H9 (cell line): ENCODE measurements around the gene CRAMP1. TPM values are rescaled to one million over a fixed set of nuclear protein-coding genes. Genes with fewer than 3 reads are reported as not detected.

ENCODE experiments used
- DNase-seq: peaks from one replicate; pipeline ENCODE4 v3.0.0-alpha.2; 2017
- H2AFZ ChIP-seq: one replicate; pipeline ENCODE4 v1.6.1; 2013; ENCODE audit warnings: mild to moderate bottlenecking, low read length, control low read depth, moderate library complexity
- H2AK5ac ChIP-seq: 2 replicates; pipeline ENCODE4 v1.6.1; 2013; ENCODE audit warnings: low read length, control low read depth, mixed read lengths; ENCODE audit not compliant: insufficient read length
- H2BK120ac ChIP-seq: one replicate; pipeline ENCODE4 v1.6.1; 2013; ENCODE audit warnings: low read depth, mild to moderate bottlenecking, low read length, control low read depth, inconsistent platforms; ENCODE audit not compliant: poor library complexity, severe bottlenecking
- H2BK12ac ChIP-seq: 2 replicates; pipeline ENCODE4 v1.6.1; 2013; ENCODE audit warnings: low read length, control low read depth, mixed read lengths, low read depth; ENCODE audit not compliant: insufficient read length
- H2BK15ac ChIP-seq: 2 replicates; pipeline ENCODE4 v1.6.1; 2013; ENCODE audit warnings: low read depth, low read length, control low read depth
- H2BK20ac ChIP-seq: one replicate; pipeline ENCODE4 v1.6.1; 2013; ENCODE audit warnings: low read depth, mild to moderate bottlenecking, low read length, control low read depth, inconsistent platforms; ENCODE audit not compliant: poor library complexity, severe bottlenecking
- H2BK5ac ChIP-seq: 2 replicates; pipeline ENCODE4 v1.6.1; 2013; ENCODE audit warnings: low read length, control low read depth, mixed read lengths; ENCODE audit not compliant: insufficient read length
- H3K14ac ChIP-seq: 2 replicates; pipeline ENCODE4 v1.6.1; 2013; ENCODE audit warnings: low read length, control low read depth; ENCODE audit not compliant: insufficient read depth
- H3K18ac ChIP-seq: 2 replicates; pipeline ENCODE4 v1.6.1; 2013; ENCODE audit warnings: low read depth, mild to moderate bottlenecking, mixed read lengths, low read length, control low read depth; ENCODE audit not compliant: insufficient read length
- H3K23ac ChIP-seq: 2 replicates; pipeline ENCODE4 v1.6.1; 2013; ENCODE audit warnings: low read length, control low read depth, mixed read lengths, low read depth; ENCODE audit not compliant: insufficient read length
- H3K23me2 ChIP-seq: 2 replicates; pipeline ENCODE4 v1.6.1; 2013; ENCODE audit warnings: low read depth, mild to moderate bottlenecking, mixed read lengths, low read length, control low read depth; ENCODE audit not compliant: insufficient read length, poor library complexity, severe bottlenecking
- H3K27ac ChIP-seq: 2 replicates; pipeline ENCODE4 v1.5.1; 2013; ENCODE audit warnings: low read length, control low read depth, mixed read lengths, low read depth; ENCODE audit not compliant: insufficient read length
- H3K27me3 ChIP-seq: 2 replicates; pipeline ENCODE4 v1.6.1; 2013; ENCODE audit warnings: low read length, control low read depth, inconsistent platforms; ENCODE audit not compliant: insufficient read depth
- H3K4ac ChIP-seq: 2 replicates; pipeline ENCODE4 v1.6.1; 2013; ENCODE audit warnings: low read depth, mild to moderate bottlenecking, control low read depth, inconsistent platforms, low read length, moderate library complexity
- H3K4me1 ChIP-seq: 2 replicates; pipeline ENCODE4 v1.6.1; 2013; ENCODE audit warnings: low read length, control low read depth, inconsistent platforms; ENCODE audit not compliant: insufficient read depth
- H3K4me2 ChIP-seq: 2 replicates; pipeline ENCODE4 v1.6.1; 2013; ENCODE audit warnings: low read length, control low read depth, mixed read lengths; ENCODE audit not compliant: insufficient read length, insufficient read depth
- H3K56ac ChIP-seq: 2 replicates; pipeline ENCODE4 v1.6.1; 2013; ENCODE audit warnings: low read depth, mild to moderate bottlenecking, mixed read lengths, low read length, control low read depth; ENCODE audit not compliant: insufficient read length
- H3K79me1 ChIP-seq: 2 replicates; pipeline ENCODE4 v1.6.1; 2013; ENCODE audit warnings: low read depth, mild to moderate bottlenecking, moderate library complexity, low read length, control low read depth, inconsistent platforms; ENCODE audit not compliant: insufficient read depth, poor library complexity, severe bottlenecking
- H3K79me2 ChIP-seq: 2 replicates; pipeline ENCODE4 v1.6.1; 2013; ENCODE audit warnings: low read length, control low read depth, inconsistent platforms; ENCODE audit not compliant: insufficient read depth
- H3K9ac ChIP-seq: 2 replicates; pipeline ENCODE4 v1.6.1; 2013; ENCODE audit warnings: low read length, control low read depth, mixed read lengths; ENCODE audit not compliant: insufficient read length; ENCODE audit errors: extremely low read depth
- H3K9me3 ChIP-seq: one replicate; pipeline ENCODE4 v1.6.1; 2013; ENCODE audit warnings: low read depth, low read length, inconsistent platforms; ENCODE audit not compliant: control insufficient read depth
- H3T11ph ChIP-seq: one replicate; pipeline ENCODE4 v1.6.1; 2013; ENCODE audit warnings: mild to moderate bottlenecking, low read length, control low read depth, inconsistent platforms
- H4K20me1 ChIP-seq: one replicate; pipeline ENCODE4 v1.6.1; 2013; ENCODE audit not compliant: control insufficient read depth, insufficient read length, insufficient read depth
- H4K5ac ChIP-seq: 2 replicates; pipeline ENCODE4 v1.6.1; 2013; ENCODE audit warnings: low read depth, mild to moderate bottlenecking, mixed read lengths, low read length, control low read depth; ENCODE audit not compliant: insufficient read length
- H4K8ac ChIP-seq: replicated peaks from 2 replicates; pipeline ENCODE4 v1.6.1; 2013; ENCODE audit warnings: low read length, control low read depth, mixed read lengths, low read depth; ENCODE audit not compliant: insufficient read length
- H4K91ac ChIP-seq: 2 replicates; pipeline ENCODE4 v1.6.1; 2013; ENCODE audit warnings: low read depth, mild to moderate bottlenecking, moderate library complexity, mixed read lengths, low read length, control low read depth; ENCODE audit not compliant: insufficient read length
- H3K27ac Mint-ChIP-seq, 3 experiments: 2 replicates in 2 of 3; 3 replicates in 1 of 3; pipeline ENCODE4 v1.8.0; 2020 to 2021; ENCODE audit warnings: mixed read lengths in 3 of 3, mild to moderate bottlenecking in 1 of 3, moderate library complexity in 1 of 3
- H3K27me3 Mint-ChIP-seq: 2 replicates; pipeline ENCODE4 v1.8.0; 2021; ENCODE audit warnings: low read depth, mild to moderate bottlenecking, moderate library complexity, mixed read lengths
- H3K36me3 Mint-ChIP-seq, 3 experiments: 2 replicates in 2 of 3; 3 replicates in 1 of 3; pipeline ENCODE4 v1.8.0; 2020 to 2021; ENCODE audit warnings: low read depth in 3 of 3, mixed read lengths in 3 of 3; ENCODE audit not compliant: insufficient read depth in 1 of 3
- H3K4me1 Mint-ChIP-seq, 2 experiments: 2 replicates each; pipeline ENCODE4 v1.8.0; 2020; ENCODE audit warnings: mixed read lengths in 2 of 2
- H3K4me3 Mint-ChIP-seq, 2 experiments: 2 replicates in 1 of 2; 3 replicates in 1 of 2; pipeline ENCODE4 v1.8.0; 2020 to 2021; ENCODE audit warnings: mild to moderate bottlenecking in 2 of 2, mixed read lengths in 2 of 2, moderate library complexity in 1 of 2
- H3K9me3 Mint-ChIP-seq, 2 experiments: 2 replicates in 1 of 2; 3 replicates in 1 of 2; pipeline ENCODE4 v1.8.0; 2020; ENCODE audit warnings: mild to moderate bottlenecking in 2 of 2, mixed read lengths in 2 of 2, moderate library complexity in 1 of 2
- WGBS: extraction: QIAGEN DNeasy Blood & Tissue Kit; methylation state at CpG from one replicate; pipeline ENCODE4 v1.1.7; 2013; ENCODE audit warnings: missing lambda C conversion rate, low lambda C conversion rate, mixed read lengths; ENCODE audit not compliant: insufficient read length; ENCODE audit errors: extremely low coverage; 5-methylcytosine and 5-hydroxymethylcytosine counted together
- total RNA-seq: library from RNA; stranded (reverse); gene quantifications from 2 replicates; pipeline ENCODE4 v1.2.1, GENCODE V29; 2021
- TF ChIP-seq, protein P1 (sequence below): fragments of 200-600 bp; sonication (generic); conservative IDR thresholded peaks from 3 replicates; pipeline ENCODE4 v1.8.0; 2021; ENCODE audit warnings: antibody characterized with exemption, mild to moderate bottlenecking

Gene CRAMP1
- total RNA-seq, 1 experiment from 2014 or later: 46.2 TPM

DNA sequence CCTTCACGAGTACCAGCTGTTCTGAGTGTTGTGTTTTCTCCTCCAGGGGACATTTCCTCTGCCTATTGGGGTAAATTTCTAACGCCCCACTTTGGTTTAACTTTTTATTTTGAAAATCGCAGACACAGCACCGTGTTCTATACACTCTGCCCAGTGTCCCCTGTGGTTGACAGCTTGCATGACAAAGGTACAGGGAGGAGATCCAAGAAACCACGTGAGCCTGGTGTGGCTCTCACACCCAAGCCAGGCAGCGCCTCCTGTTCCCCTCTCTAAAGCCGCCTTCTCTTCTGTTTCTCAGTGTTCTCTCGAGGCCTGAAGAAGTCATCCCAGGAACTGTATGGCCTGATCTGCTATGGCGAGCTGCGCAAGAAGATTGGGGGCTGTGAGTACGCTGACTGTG, 25.4 kb downstream of the CRAMP1 start:
- no peak overlapping the region for H2BK120ac ChIP-seq
- no peak overlapping the region for H3K23ac ChIP-seq
- H3K4me1 Mint-ChIP-seq: no peaks in the 10 kb centered on the region
- no peak overlapping the region for H3K4ac ChIP-seq
- no peak for DNase-seq
- no peak overlapping the region for H3K27ac ChIP-seq
- no peaks in the 10 kb centered on the region for H3K79me1 ChIP-seq
- H3K36me3 Mint-ChIP-seq: peaks cover 37 to 79% (median 60%) of the 10 kb centered on the region in 3 experiments; a peak in 6 of 7 replicates
- H3K18ac ChIP-seq: no peak overlapping the region
- H2BK20ac ChIP-seq: no peak overlapping the region
- H3K4me2 ChIP-seq: no peak overlapping the region
- H3K27ac Mint-ChIP-seq: no peak overlapping the region
- H4K91ac ChIP-seq: no peak overlapping the region
- no peak overlapping the region for H3K56ac ChIP-seq
- H3K9me3 Mint-ChIP-seq: no peaks in the 10 kb centered on the region
- H3K79me2 ChIP-seq: peaks cover 2% of the 10 kb centered on the region; the same call in 1 of the 2 replicates
- H4K5ac ChIP-seq: no peak overlapping the region
- no peak overlapping the region for H4K8ac ChIP-seq
- H3K27me3 Mint-ChIP-seq: no peaks in the 10 kb centered on the region
- H3K27me3 ChIP-seq: no peaks in the 10 kb centered on the region
- H3K4me1 ChIP-seq: no peaks in the 10 kb centered on the region
- no peaks in the 10 kb centered on the region for H3K9me3 ChIP-seq
- H2AFZ ChIP-seq: no peak overlapping the region
- no CpG with 5 or more reads among the region's 11 CpGs for WGBS
- H2AK5ac ChIP-seq: no peak overlapping the region
- H3K9ac ChIP-seq: no peak overlapping the region
- H2BK5ac ChIP-seq: no peak overlapping the region
- no peak overlapping the region for H2BK15ac ChIP-seq
- no peak overlapping the region for H3K14ac ChIP-seq
- no peak overlapping the region for H2BK12ac ChIP-seq
- TF ChIP-seq, protein P1, sequence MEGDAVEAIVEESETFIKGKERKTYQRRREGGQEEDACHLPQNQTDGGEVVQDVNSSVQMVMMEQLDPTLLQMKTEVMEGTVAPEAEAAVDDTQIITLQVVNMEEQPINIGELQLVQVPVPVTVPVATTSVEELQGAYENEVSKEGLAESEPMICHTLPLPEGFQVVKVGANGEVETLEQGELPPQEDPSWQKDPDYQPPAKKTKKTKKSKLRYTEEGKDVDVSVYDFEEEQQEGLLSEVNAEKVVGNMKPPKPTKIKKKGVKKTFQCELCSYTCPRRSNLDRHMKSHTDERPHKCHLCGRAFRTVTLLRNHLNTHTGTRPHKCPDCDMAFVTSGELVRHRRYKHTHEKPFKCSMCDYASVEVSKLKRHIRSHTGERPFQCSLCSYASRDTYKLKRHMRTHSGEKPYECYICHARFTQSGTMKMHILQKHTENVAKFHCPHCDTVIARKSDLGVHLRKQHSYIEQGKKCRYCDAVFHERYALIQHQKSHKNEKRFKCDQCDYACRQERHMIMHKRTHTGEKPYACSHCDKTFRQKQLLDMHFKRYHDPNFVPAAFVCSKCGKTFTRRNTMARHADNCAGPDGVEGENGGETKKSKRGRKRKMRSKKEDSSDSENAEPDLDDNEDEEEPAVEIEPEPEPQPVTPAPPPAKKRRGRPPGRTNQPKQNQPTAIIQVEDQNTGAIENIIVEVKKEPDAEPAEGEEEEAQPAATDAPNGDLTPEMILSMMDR: no peak
- H4K20me1 ChIP-seq: no peaks in the 10 kb centered on the region
- H3T11ph ChIP-seq: no peak overlapping the region
- no peaks in the 10 kb centered on the region for H3K23me2 ChIP-seq
- H3K4me3 Mint-ChIP-seq: no peak overlapping the region
